ENCODE results near the gene P2RX5.

The P2RX5 gene, protein sequence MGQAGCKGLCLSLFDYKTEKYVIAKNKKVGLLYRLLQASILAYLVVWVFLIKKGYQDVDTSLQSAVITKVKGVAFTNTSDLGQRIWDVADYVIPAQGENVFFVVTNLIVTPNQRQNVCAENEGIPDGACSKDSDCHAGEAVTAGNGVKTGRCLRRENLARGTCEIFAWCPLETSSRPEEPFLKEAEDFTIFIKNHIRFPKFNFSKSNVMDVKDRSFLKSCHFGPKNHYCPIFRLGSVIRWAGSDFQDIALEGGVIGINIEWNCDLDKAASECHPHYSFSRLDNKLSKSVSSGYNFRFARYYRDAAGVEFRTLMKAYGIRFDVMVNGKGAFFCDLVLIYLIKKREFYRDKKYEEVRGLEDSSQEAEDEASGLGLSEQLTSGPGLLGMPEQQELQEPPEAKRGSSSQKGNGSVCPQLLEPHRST

DNA sequence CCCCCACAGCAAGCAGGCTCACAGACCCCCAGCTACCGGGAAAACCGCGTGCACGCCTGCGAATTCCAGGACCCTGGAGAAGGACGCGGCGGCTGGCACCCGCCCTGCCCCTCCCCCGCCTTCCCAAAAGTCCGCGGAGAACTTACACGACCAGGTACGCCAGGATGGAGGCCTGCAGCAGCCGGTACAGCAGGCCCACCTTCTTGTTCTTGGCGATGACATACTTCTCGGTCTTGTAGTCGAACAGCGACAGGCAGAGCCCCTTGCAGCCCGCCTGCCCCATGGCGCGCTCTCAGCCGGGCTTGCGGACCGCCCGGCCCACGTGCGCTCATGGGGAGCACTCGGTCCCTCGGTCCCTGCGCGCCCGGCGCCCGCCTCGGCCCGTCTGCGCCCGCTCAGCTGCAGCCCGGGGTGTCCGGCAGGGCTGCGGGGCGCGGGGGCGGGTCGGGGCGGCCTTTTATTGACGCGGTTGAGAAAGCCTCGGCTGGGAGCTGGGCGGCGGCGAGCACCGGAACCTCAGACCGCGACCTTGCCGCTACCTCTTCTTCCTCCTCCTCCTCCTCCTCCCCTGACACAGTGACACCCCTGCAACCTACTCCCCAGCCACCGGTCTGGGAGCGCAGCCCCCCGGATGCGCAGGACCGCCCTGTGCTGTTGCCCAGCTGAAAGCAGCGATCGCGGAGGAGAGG lies at the start of gene P2RX5:
Gene P2RX5, minus strand, starts transcription at position 433 of the 689 bp plus-strand sequence. Its CDS starts 150 bp downstream, at position 283.
- no peak for DNase-seq (ENCODE audit: low read depth, low spot score)
- H3K4me1 ChIP-seq (ENCODE audit: insufficient read depth, insufficient read length): no peaks in the 10 kb centered on the region
- no peaks in the 10 kb centered on the region for H3K9me3 ChIP-seq (ENCODE audit: insufficient read depth, low read length)
- no peaks in the 10 kb centered on the region for H3K36me3 ChIP-seq (ENCODE audit: insufficient read depth, insufficient read length, low read length)
- H3K4me3 ChIP-seq (ENCODE audit: insufficient read length, low read depth): peak within 1 kb of the TSS; percentile 49
- peak within 1 kb of the TSS; percentile 56 for H3K9ac ChIP-seq (ENCODE audit: insufficient read length, low read depth)
- peaks cover 37% of the 10 kb centered on the region for H3K27me3 ChIP-seq (ENCODE audit: insufficient read depth, insufficient read length)
- no peak for TF ChIP-seq ZNF274 (IDR thresholded peaks at IDR 0.05; ENCODE audit: low read depth, low read length)

DNA sequence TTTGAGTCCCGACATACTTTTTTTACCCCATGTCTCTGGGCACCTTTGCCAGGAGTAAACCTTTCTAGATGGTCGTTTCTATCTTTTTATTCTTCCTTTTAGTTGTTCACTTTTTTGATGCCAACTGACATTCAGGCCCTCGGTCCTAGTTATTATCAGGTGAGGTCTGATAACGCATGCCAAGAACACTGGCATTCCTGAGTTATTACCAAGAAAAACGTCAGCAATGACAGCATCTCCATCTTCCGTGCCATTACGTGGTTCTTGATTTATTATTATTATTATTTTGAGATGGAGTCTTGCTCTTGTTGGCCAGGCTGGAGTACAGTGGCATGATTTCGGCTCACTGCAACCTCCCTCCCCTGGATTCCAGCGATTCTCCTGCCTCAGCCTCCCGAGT lies 49.1 kb upstream of the P2RX5 start:
- Histone ChIP-seq H3K4me3 (ENCODE audit: insufficient read length, low read depth) (no peak overlapping the region), H3K9me3 (ENCODE audit: insufficient read depth, low read length) (no peaks in the 10 kb centered on the region), H3K36me3 (ENCODE audit: insufficient read depth, insufficient read length, low read length) (no peaks in the 10 kb centered on the region), H3K9ac (ENCODE audit: insufficient read length, low read depth) (no peak overlapping the region), H3K27me3 (ENCODE audit: insufficient read depth, insufficient read length) (no peaks in the 10 kb centered on the region), H3K4me1 (ENCODE audit: insufficient read depth, insufficient read length) (peaks cover under 1% of the 10 kb centered on the region)
- TF ChIP-seq SUZ12 (IDR thresholded peaks at IDR 0.05; ENCODE audit: extremely low read depth, insufficient read depth, insufficient read length): no peak
- TF ChIP-seq YY1 (IDR thresholded peaks at IDR 0.05; ENCODE audit: insufficient read depth, insufficient read length): no peak
- TF ChIP-seq ZNF274 (IDR thresholded peaks at IDR 0.05; ENCODE audit: low read depth, low read length): no peak
- DNase-seq (ENCODE audit: low read depth, low spot score): no peak

DNA sequence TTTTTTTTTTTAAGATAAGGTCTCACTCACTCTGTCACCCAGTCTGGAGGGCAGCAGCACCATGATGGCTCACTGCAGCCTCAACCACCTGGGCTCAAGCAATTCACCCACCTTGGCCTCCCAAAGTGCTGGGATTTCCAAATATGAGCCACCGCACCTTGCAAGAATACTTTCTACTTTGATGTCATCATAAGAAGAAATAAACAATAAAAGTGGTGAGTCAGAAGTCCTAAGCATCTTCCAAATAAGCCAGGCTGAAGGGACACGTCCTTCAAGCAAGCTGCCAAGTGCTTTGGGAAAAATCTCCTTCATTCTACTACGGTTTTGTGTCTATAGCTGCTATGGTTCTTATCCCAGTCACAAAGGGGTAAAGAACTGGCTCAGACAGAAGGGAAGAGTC lies 48.1 kb upstream of the P2RX5 start:
- TF ChIP-seq YY1 (IDR thresholded peaks at IDR 0.05; ENCODE audit: insufficient read depth, insufficient read length) (no peak), ZNF274 (IDR thresholded peaks at IDR 0.05; ENCODE audit: low read depth, low read length) (no peak), SUZ12 (IDR thresholded peaks at IDR 0.05; ENCODE audit: extremely low read depth, insufficient read depth, insufficient read length) (no peak)

DNA sequence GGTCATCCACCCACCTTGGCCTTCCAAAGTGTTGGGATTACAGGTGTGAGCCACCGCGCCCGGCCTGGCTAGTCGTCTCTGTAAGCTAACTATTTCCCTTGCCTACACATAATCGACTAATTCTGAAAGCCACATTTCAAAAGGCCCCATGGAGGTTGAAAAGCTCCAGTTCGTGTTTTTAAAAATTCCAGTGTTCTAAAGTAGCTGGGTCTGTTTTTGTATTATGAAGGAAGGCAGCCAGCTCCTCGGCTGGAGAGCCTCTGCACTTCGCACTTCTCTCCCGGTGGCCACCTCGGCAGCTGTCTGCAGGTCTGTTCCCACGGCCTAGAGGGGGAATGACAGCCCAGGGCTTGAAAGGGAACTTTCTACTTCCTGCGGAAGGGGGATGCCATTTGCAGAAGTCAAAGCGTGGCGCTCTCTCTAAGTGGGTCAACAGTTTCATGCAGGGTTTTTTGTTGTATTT lies 44.7 kb upstream of the P2RX5 start:
- Histone ChIP-seq H3K36me3 (ENCODE audit: insufficient read depth, insufficient read length, low read length) (no peaks in the 10 kb centered on the region), H3K9ac (ENCODE audit: insufficient read length, low read depth) (no peak overlapping the region), H3K4me3 (ENCODE audit: insufficient read length, low read depth) (no peak overlapping the region), H3K27me3 (ENCODE audit: insufficient read depth, insufficient read length) (no peaks in the 10 kb centered on the region), H3K9me3 (ENCODE audit: insufficient read depth, low read length) (no peaks in the 10 kb centered on the region), H3K4me1 (ENCODE audit: insufficient read depth, insufficient read length) (peaks cover 8% of the 10 kb centered on the region)
- TF ChIP-seq ZNF274 (IDR thresholded peaks at IDR 0.05; ENCODE audit: low read depth, low read length) (no peak), SUZ12 (IDR thresholded peaks at IDR 0.05; ENCODE audit: extremely low read depth, insufficient read depth, insufficient read length) (no peak), YY1 (IDR thresholded peaks at IDR 0.05; ENCODE audit: insufficient read depth, insufficient read length) (no peak)
- no peak for DNase-seq (ENCODE audit: low read depth, low spot score)

More for the DNA sequence above, 48.1 kb upstream of the P2RX5 start:
- Histone ChIP-seq H3K4me3 (ENCODE audit: insufficient read length, low read depth) (no peak overlapping the region), H3K4me1 (ENCODE audit: insufficient read depth, insufficient read length) (peaks cover 3% of the 10 kb centered on the region), H3K27me3 (ENCODE audit: insufficient read depth, insufficient read length) (no peaks in the 10 kb centered on the region), H3K9me3 (ENCODE audit: insufficient read depth, low read length) (no peaks in the 10 kb centered on the region), H3K36me3 (ENCODE audit: insufficient read depth, insufficient read length, low read length) (no peaks in the 10 kb centered on the region), H3K9ac (ENCODE audit: insufficient read length, low read depth) (no peak overlapping the region)
- DNase-seq (ENCODE audit: low read depth, low spot score): no peak

DNA sequence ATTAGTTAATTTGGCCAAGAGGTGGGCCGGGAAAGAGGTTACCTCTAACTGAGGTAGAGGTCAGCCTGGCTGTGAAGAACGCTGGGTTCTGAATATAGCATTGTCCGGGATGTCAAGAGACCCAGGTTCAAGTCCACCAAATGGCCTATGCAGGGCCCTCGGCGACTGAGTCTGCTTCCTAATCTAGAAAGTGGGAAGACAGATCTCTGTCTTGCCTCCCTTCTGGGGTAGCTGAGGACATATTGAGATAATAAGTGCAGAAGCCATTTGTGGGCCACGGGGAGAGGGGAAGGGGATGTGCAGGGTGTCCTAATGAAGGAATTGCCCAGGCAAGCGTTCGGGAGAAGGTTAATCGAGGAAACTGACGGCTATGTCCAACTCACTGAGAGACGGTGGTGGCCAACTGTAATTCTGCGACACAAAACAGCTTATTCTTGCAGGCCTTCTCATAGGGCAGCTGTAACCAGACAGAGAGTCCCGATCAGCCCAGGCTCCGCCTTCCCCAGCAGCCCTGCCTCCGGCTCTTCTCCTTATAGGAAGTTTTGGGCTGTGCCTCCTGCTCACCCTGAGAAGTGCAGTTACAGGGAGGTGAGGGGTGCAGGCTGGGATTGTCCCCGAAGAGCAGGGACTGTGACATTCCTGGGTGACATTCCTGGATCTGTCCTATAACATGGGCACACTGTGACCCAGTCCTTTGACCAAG lies 43.6 kb upstream of the P2RX5 start:
- H3K27me3 ChIP-seq (ENCODE audit: insufficient read depth, insufficient read length): no peaks in the 10 kb centered on the region
- peaks cover 8% of the 10 kb centered on the region for H3K4me1 ChIP-seq (ENCODE audit: insufficient read depth, insufficient read length)
- H3K9me3 ChIP-seq (ENCODE audit: insufficient read depth, low read length): no peaks in the 10 kb centered on the region
- no peak overlapping the region for H3K4me3 ChIP-seq (ENCODE audit: insufficient read length, low read depth)
- H3K36me3 ChIP-seq (ENCODE audit: insufficient read depth, insufficient read length, low read length): no peaks in the 10 kb centered on the region
- DNase-seq (ENCODE audit: low read depth, low spot score): no peak
- TF ChIP-seq ZNF274 (IDR thresholded peaks at IDR 0.05; ENCODE audit: low read depth, low read length): no peak
- no peak for TF ChIP-seq YY1 (IDR thresholded peaks at IDR 0.05; ENCODE audit: insufficient read depth, insufficient read length)
- no peak for TF ChIP-seq SUZ12 (IDR thresholded peaks at IDR 0.05; ENCODE audit: extremely low read depth, insufficient read depth, insufficient read length)
- H3K9ac ChIP-seq (ENCODE audit: insufficient read length, low read depth): no peak overlapping the region

DNA sequence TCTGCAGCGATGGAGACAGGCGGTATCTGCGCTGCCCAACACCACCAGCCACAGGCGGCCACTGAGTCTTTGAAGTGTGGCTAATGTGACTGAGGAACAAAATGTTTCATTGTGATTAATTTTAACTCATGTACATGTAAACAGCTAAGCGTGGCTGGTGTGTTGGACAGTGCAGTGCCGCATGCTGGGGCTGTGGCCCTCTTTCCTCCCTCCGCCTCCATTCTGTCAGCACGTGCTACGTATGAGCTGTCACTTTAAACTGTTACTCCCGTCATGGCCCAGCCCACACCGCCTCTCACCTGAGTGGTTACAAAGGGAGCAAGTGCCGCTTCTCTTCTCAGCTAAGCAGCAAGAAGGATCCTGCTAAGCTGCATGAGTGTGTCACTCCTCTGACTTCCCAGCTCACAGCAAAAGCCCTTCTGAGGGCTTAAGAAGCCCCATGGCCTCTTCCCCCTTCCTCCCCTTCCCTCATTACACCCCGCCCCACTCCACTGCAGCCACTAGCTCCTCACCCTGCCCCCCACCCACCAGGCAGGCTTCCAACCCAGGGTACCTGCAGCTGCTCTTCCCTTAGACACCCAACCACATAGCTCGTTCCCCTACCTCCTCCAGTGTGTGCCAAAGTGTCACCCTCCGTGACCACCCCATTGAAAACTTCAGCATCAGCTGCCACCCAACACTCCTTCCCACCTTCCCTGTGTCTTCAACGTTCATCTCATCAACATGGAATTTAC lies 42.8 kb upstream of the P2RX5 start:
- Histone ChIP-seq H3K4me1 (ENCODE audit: insufficient read depth, insufficient read length) (peaks cover 8% of the 10 kb centered on the region), H3K9ac (ENCODE audit: insufficient read length, low read depth) (no peak overlapping the region), H3K4me3 (ENCODE audit: insufficient read length, low read depth) (no peak overlapping the region), H3K9me3 (ENCODE audit: insufficient read depth, low read length) (no peaks in the 10 kb centered on the region), H3K36me3 (ENCODE audit: insufficient read depth, insufficient read length, low read length) (no peaks in the 10 kb centered on the region), H3K27me3 (ENCODE audit: insufficient read depth, insufficient read length) (no peaks in the 10 kb centered on the region)
- no peak for DNase-seq (ENCODE audit: low read depth, low spot score)
- TF ChIP-seq ZNF274 (IDR thresholded peaks at IDR 0.05; ENCODE audit: low read depth, low read length): no peak
- no peak for TF ChIP-seq YY1 (IDR thresholded peaks at IDR 0.05; ENCODE audit: insufficient read depth, insufficient read length)
- TF ChIP-seq SUZ12 (IDR thresholded peaks at IDR 0.05; ENCODE audit: extremely low read depth, insufficient read depth, insufficient read length): no peak
